ENCODE results near the gene TBX21.

Gene TBX21

GRCh38 chr17:47792979-47793378 lies 59.9 kb downstream of the TBX21 start:
- Mint-ChIP-seq H3K9me3 (no peaks in the 10 kb centered on the region), H3K27ac (no peak overlapping the region), H3K27me3 (peaks cover 37% of the 10 kb centered on the region), H3K36me3 (no peaks in the 10 kb centered on the region), H3K4me3 (no peak overlapping the region), H3K4me1 (peaks cover 14% of the 10 kb centered on the region)
